Parathyroid adenoma (tissue), 2 donors: ENCODE measurements around the gene KANTR.

Experiments
- H2AFZ ChIP-seq: fragments of 300-600 bp; sonication (generic); one replicate; pipeline ENCODE4 v1.7.0; 2017; ENCODE audit warnings: antibody characterized with exemption, mild to moderate bottlenecking
- H3K27ac ChIP-seq: fragments of 300-600 bp; sonication (generic); one replicate; pipeline ENCODE4 v1.7.0; 2017
- H3K27me3 ChIP-seq: fragments of 300-600 bp; sonication (generic); one replicate; pipeline ENCODE4 v1.7.0; 2017; ENCODE audit warnings: low read length; ENCODE audit not compliant: control insufficient read depth, insufficient read depth
- H3K36me3 ChIP-seq: fragments of 300-600 bp; sonication (generic); one replicate; pipeline ENCODE4 v1.7.0; 2017; ENCODE audit warnings: low read length; ENCODE audit not compliant: control insufficient read depth, insufficient read depth
- H3K4me1 ChIP-seq: fragments of 300-600 bp; sonication (generic); one replicate; pipeline ENCODE4 v1.7.0; 2017; ENCODE audit warnings: control low read depth
- H3K4me2 ChIP-seq: fragments of 300-600 bp; sonication (generic); one replicate; pipeline ENCODE4 v1.7.0; 2017; ENCODE audit warnings: low read length
- H3K4me3 ChIP-seq: fragments of 300-600 bp; sonication (generic); one replicate; pipeline ENCODE4 v1.7.0; 2017; ENCODE audit warnings: low read depth, low read length
- H3K79me2 ChIP-seq: fragments of 300-600 bp; sonication (generic); one replicate; pipeline ENCODE4 v1.7.0; 2017; ENCODE audit warnings: control low read depth
- H3K9ac ChIP-seq: fragments of 300-600 bp; sonication (generic); one replicate; pipeline ENCODE4 v1.7.0; 2017; ENCODE audit warnings: mild to moderate bottlenecking
- H3K9me3 ChIP-seq: fragments of 300-600 bp; sonication (generic); one replicate; pipeline ENCODE4 v1.7.0; 2017; ENCODE audit warnings: low read length; ENCODE audit not compliant: control insufficient read depth
- TF ChIP-seq, protein P1 (sequence below): fragments of 300-600 bp; sonication (generic); IDR thresholded peaks from one replicate; pipeline ENCODE4 v1.7.0; 2017; ENCODE audit warnings: antibody characterized with exemption, mild to moderate bottlenecking
- donor health status: primary hyperparathyroidism.

KANTR gene

GRCh38 chrX:53084863-53085262 lies 9.1 kb upstream of the KANTR start:
- Histone ChIP-seq H3K27ac (no peak overlapping the region), H3K9ac (no peak overlapping the region)
- TF ChIP-seq, protein P1, sequence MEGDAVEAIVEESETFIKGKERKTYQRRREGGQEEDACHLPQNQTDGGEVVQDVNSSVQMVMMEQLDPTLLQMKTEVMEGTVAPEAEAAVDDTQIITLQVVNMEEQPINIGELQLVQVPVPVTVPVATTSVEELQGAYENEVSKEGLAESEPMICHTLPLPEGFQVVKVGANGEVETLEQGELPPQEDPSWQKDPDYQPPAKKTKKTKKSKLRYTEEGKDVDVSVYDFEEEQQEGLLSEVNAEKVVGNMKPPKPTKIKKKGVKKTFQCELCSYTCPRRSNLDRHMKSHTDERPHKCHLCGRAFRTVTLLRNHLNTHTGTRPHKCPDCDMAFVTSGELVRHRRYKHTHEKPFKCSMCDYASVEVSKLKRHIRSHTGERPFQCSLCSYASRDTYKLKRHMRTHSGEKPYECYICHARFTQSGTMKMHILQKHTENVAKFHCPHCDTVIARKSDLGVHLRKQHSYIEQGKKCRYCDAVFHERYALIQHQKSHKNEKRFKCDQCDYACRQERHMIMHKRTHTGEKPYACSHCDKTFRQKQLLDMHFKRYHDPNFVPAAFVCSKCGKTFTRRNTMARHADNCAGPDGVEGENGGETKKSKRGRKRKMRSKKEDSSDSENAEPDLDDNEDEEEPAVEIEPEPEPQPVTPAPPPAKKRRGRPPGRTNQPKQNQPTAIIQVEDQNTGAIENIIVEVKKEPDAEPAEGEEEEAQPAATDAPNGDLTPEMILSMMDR: no peak

DNA sequence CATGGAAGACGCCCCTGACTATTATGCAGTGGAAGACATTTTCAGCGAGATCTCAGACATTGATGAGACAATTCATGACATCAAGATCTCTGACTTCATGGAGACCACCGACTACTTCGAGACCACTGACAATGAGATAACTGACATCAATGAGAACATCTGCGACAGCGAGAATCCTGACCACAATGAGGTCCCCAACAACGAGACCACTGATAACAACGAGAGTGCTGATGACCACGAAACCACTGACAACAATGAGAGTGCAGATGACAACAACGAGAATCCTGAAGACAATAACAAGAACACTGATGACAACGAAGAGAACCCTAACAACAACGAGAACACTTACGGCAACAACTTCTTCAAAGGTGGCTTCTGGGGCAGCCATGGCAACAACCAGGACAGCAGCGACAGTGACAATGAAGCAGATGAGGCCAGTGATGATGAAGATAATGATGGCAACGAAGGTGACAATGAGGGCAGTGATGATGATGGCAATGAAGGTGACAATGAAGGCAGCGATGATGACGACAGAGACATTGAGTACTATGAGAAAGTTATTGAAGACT lies 8.2 kb upstream of the KANTR start:
- Histone ChIP-seq H3K4me2 (no peak overlapping the region), H3K9ac (no peak overlapping the region), H3K4me3 (no peak overlapping the region), H2AFZ (no peak overlapping the region), H3K27ac (peak overlapping the region; percentile 61), H3K9me3 (no peaks in the 10 kb centered on the region), H3K79me2 (peaks cover 2% of the 10 kb centered on the region), H3K4me1 (peaks cover 16% of the 10 kb centered on the region), H3K27me3 (no peaks in the 10 kb centered on the region), H3K36me3 (no peaks in the 10 kb centered on the region)
- TF ChIP-seq, protein P1: no peak

More at GRCh38 chrX:53084863-53085262, 9.1 kb upstream of the KANTR start:
- Histone ChIP-seq H3K27me3 (no peaks in the 10 kb centered on the region), H3K9me3 (no peaks in the 10 kb centered on the region), H2AFZ (no peak overlapping the region), H3K4me1 (peaks cover 15% of the 10 kb centered on the region), H3K4me3 (no peak overlapping the region), H3K36me3 (no peaks in the 10 kb centered on the region), H3K4me2 (no peak overlapping the region), H3K79me2 (peaks cover 2% of the 10 kb centered on the region)

DNA sequence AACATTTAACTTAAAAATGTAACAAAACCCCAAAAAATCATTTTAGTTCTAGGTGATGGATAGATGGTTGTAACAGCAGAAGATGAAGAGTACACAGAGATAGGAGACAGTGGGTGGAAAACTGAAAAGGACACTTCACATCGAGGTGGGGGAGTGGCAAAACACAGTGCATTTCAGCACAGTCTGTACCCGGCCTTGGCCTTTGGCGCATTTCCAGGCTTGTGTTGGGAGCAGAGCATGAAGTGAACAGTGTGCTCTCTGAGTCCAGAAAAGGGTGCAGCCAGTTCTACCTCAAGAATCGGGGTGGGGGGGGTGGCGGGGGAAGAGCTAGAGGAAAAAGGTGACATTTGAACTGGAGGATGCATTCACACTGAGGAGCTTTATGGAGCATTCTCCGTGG lies 7.5 kb upstream of the KANTR start:
- Histone ChIP-seq H3K4me1 (peaks cover 16% of the 10 kb centered on the region), H3K36me3 (no peaks in the 10 kb centered on the region), H3K9ac (no peak overlapping the region), H3K27me3 (no peaks in the 10 kb centered on the region), H3K27ac (peak overlapping the region; percentile 62), H3K9me3 (no peaks in the 10 kb centered on the region), H3K79me2 (peaks cover 2% of the 10 kb centered on the region), H3K4me2 (no peak overlapping the region), H3K4me3 (no peak overlapping the region), H2AFZ (no peak overlapping the region)
- TF ChIP-seq, protein P1: no peak

GRCh38 chrX:53087388-53087831 lies 6.5 kb upstream of the KANTR start:
- no peaks in the 10 kb centered on the region for H3K27me3 ChIP-seq
- H3K4me2 ChIP-seq: no peak overlapping the region
- peaks cover 16% of the 10 kb centered on the region for H3K4me1 ChIP-seq
- TF ChIP-seq, protein P1: no peak
- no peaks in the 10 kb centered on the region for H3K9me3 ChIP-seq
- H3K36me3 ChIP-seq: no peaks in the 10 kb centered on the region
- no peak overlapping the region for H3K4me3 ChIP-seq
- H3K79me2 ChIP-seq: peaks cover 2% of the 10 kb centered on the region
- H2AFZ ChIP-seq: no peak overlapping the region
- peak overlapping the region; percentile 86 for H3K27ac ChIP-seq
- H3K9ac ChIP-seq: no peak overlapping the region
